IMR-90 (cell line): ENCODE data around the gene CHST2. TPM values are rescaled to one million over a fixed set of nuclear protein-coding genes. Genes with fewer than 3 reads are reported as not detected.

Source experiments
- ATAC-seq: fragments of 200-7000 bp; cut with Tn5 transposase; 2 replicates; pipeline ENCODE4 v1.9.1; 2020; ENCODE audit warnings: low read depth, mild to moderate bottlenecking, moderate library complexity
- BruUV-seq: library from RNA; stranded (reverse); fragments of 400-500 nt; replicated peaks from 2 replicates; lab custom pipeline; 2021; lab: Mats Ljungman, UMichigan
- CTCF ChIA-PET: fragments of 300-600 bp; formaldehyde crosslinking; extraction: SDS; loops from one replicate; lab custom pipeline; 2021; ENCODE audit warnings: antibody characterized with exemption; lab: Yijun Ruan, JAX
- POLR2A ChIA-PET: fragments of 300-600 bp; sonication (Branson Sonifier 250); formaldehyde crosslinking; loops from one replicate; lab custom pipeline; 2022; ENCODE audit warnings: antibody characterized with exemption; ENCODE audit not compliant: unreplicated experiment; lab: Charles Lee
- DNase-seq: peaks from one replicate; pipeline ENCODE4 v3.0.0; 2013
- H2AFZ ChIP-seq: replicated peaks from 2 replicates; pipeline ENCODE3; 2013; ENCODE audit warnings: low read length, mild to moderate bottlenecking; ENCODE audit not compliant: poor library complexity
- H2AK5ac ChIP-seq: 2 replicates; pipeline ENCODE4 v1.6.1; 2013; ENCODE audit warnings: low read depth, low read length, inconsistent platforms
- H2AK9ac ChIP-seq: replicated peaks from 2 replicates; pipeline ENCODE3; 2013; ENCODE audit warnings: mild to moderate bottlenecking, low read depth, low read length, moderate library complexity; ENCODE audit not compliant: poor library complexity
- H2BK120ac ChIP-seq: 2 replicates; pipeline ENCODE4 v1.6.1; 2013; ENCODE audit warnings: low read depth, low read length, inconsistent platforms
- H2BK15ac ChIP-seq: 3 replicates; pipeline ENCODE4 v1.6.1; 2013; ENCODE audit warnings: low read depth, low read length, inconsistent platforms
- H2BK20ac ChIP-seq: 2 replicates; pipeline ENCODE4 v1.6.1; 2013; ENCODE audit warnings: low read depth, mild to moderate bottlenecking, inconsistent platforms, low read length, moderate library complexity
- H2BK5ac ChIP-seq: 2 replicates; pipeline ENCODE4 v1.6.1; 2013; ENCODE audit warnings: mild to moderate bottlenecking, low read depth, low read length, inconsistent platforms; ENCODE audit not compliant: poor library complexity, severe bottlenecking
- H3K14ac ChIP-seq: replicated peaks from 2 replicates; pipeline ENCODE4 v1.6.1; 2013; ENCODE audit warnings: low read depth, low read length, inconsistent platforms
- H3K18ac ChIP-seq: 2 replicates; pipeline ENCODE4 v1.6.1; 2013; ENCODE audit warnings: low read depth, low read length, control low read depth
- H3K23ac ChIP-seq: 2 replicates; pipeline ENCODE4 v1.6.1; 2013; ENCODE audit warnings: low read depth, low read length, inconsistent platforms
- H3K27ac ChIP-seq: 2 replicates; pipeline ENCODE4 v1.5.1; 2013; ENCODE audit warnings: mild to moderate bottlenecking, control low read depth, low read length; ENCODE audit not compliant: insufficient read depth
- H3K27me3 ChIP-seq: 2 replicates; pipeline ENCODE4 v1.6.1; 2013; ENCODE audit warnings: low read length; ENCODE audit not compliant: control insufficient read depth, insufficient read depth
- H3K36me3 ChIP-seq: 2 replicates; pipeline ENCODE4 v1.6.1; 2013; ENCODE audit warnings: low read length, mixed read lengths; ENCODE audit not compliant: control insufficient read depth, insufficient read depth
- H3K4ac ChIP-seq: 2 replicates; pipeline ENCODE4 v1.6.1; 2013; ENCODE audit warnings: low read depth, low read length, inconsistent platforms
- H3K4me1 ChIP-seq: 2 replicates; pipeline ENCODE4 v1.6.1; 2013; ENCODE audit warnings: low read length, mixed read lengths; ENCODE audit not compliant: control insufficient read depth, insufficient read depth
- H3K4me2 ChIP-seq: 2 replicates; pipeline ENCODE4 v1.6.1; 2013; ENCODE audit warnings: low read depth, mild to moderate bottlenecking, control low read depth, low read length, moderate library complexity
- H3K4me3 ChIP-seq: 2 replicates; pipeline ENCODE4 v1.5.1; 2013; ENCODE audit warnings: low read depth, mild to moderate bottlenecking, control low read depth, low read length, moderate library complexity; ENCODE audit not compliant: insufficient read depth
- H3K56ac ChIP-seq: 2 replicates; pipeline ENCODE4 v1.6.1; 2013; ENCODE audit warnings: low read length, inconsistent platforms; ENCODE audit not compliant: insufficient read depth; ENCODE audit errors: extremely low read depth
- H3K79me1 ChIP-seq, 2 experiments: 2 replicates each; pipeline ENCODE4 v1.6.1; 2013; ENCODE audit warnings: low read length in 2 of 2, inconsistent platforms in 1 of 2, low read depth in 1 of 2
- H3K9ac ChIP-seq: 2 replicates; pipeline ENCODE4 v1.6.1; 2013; ENCODE audit warnings: low read depth, low read length, control low read depth
- H3K9me1 ChIP-seq: 2 replicates; pipeline ENCODE4 v1.6.1; 2013; ENCODE audit warnings: low read length, inconsistent platforms; ENCODE audit not compliant: insufficient read depth
- H3K9me3 ChIP-seq: 2 replicates; pipeline ENCODE4 v1.6.1; 2013; ENCODE audit warnings: low read length; ENCODE audit not compliant: control insufficient read depth, insufficient read depth
- H4K20me1 ChIP-seq: 2 replicates; pipeline ENCODE4 v1.6.1; 2013; ENCODE audit warnings: low read length, inconsistent platforms; ENCODE audit not compliant: insufficient read depth
- H4K5ac ChIP-seq: 2 replicates; pipeline ENCODE4 v1.6.1; 2013; ENCODE audit warnings: mild to moderate bottlenecking, low read depth, low read length, control low read depth
- H4K8ac ChIP-seq, 2 experiments: 2 replicates each; pipeline ENCODE4 v1.6.1; 2013; ENCODE audit warnings: low read depth in 2 of 2, low read length in 2 of 2, control low read depth in 1 of 2, inconsistent platforms in 1 of 2
- H4K91ac ChIP-seq: 2 replicates; pipeline ENCODE4 v1.6.1; 2013; ENCODE audit warnings: low read depth, low read length, inconsistent platforms; ENCODE audit not compliant: insufficient read depth
- BHLHE40 ChIP-seq: fragments of 150-350 bp; IDR thresholded peaks from 2 replicates; pipeline ENCODE4 v1.6.1; 2016; ENCODE audit warnings: mild to moderate bottlenecking, low read depth, low read length
- CEBPB ChIP-seq: IDR thresholded peaks from 2 replicates; pipeline ENCODE4 v1.6.1; 2012; ENCODE audit warnings: low read depth, low read length, improper control_type of control experiment
- CHD1 ChIP-seq: IDR thresholded peaks from 2 replicates; pipeline ENCODE4 v1.6.1; 2012; ENCODE audit warnings: low read depth, low read length, improper control_type of control experiment
- CTCF ChIP-seq: conservative IDR thresholded peaks from 2 replicates; pipeline ENCODE4 v1.5.1; 2012; ENCODE audit warnings: mild to moderate bottlenecking, low read depth, low read length, improper control_type of control experiment
- MAFK ChIP-seq: IDR thresholded peaks from 2 replicates; pipeline ENCODE4 v1.6.1; 2012; ENCODE audit warnings: low read depth, low read length, improper control_type of control experiment
- MAZ ChIP-seq: IDR thresholded peaks from 2 replicates; pipeline ENCODE4 v1.6.1; 2012; ENCODE audit warnings: low read depth, mild to moderate bottlenecking, low read length, improper control_type of control experiment, moderate library complexity, borderline replicate concordance
- MXI1 ChIP-seq: IDR thresholded peaks from 2 replicates; pipeline ENCODE4 v1.6.1; 2012; ENCODE audit warnings: low read depth, mild to moderate bottlenecking, low read length, moderate library complexity, borderline replicate concordance
- NFE2L2 ChIP-seq: fragments of 150-350 bp; IDR thresholded peaks from 2 replicates; pipeline ENCODE4 v1.6.1; 2016; ENCODE audit warnings: low read depth, mild to moderate bottlenecking, low read length
- POLR2A ChIP-seq: IDR thresholded peaks from 2 replicates; pipeline ENCODE4 v1.6.1; 2012; ENCODE audit warnings: mild to moderate bottlenecking, low read depth, low read length
- SMC3 ChIP-seq: fragments of 150-350 bp; IDR thresholded peaks from 2 replicates; pipeline ENCODE4 v1.6.1; 2016; ENCODE audit warnings: low read depth, mild to moderate bottlenecking, antibody characterized with exemption, low read length, moderate library complexity
- WGBS, 2 experiments: methylation state at CpG; one replicate each; pipeline versions ENCODE4 v1.1.5 to v1.1.7; 2013; ENCODE audit warnings: missing lambda C conversion rate in 2 of 2; ENCODE audit not compliant: insufficient read length in 1 of 2; ENCODE audit errors: extremely low coverage in 2 of 2; 5-methylcytosine and 5-hydroxymethylcytosine counted together
- dilution Hi-C: fragments of 300-500 bp; cut with HindIII; formaldehyde crosslinking; loops from one replicate; pipeline ENCODE4 v1.14.3; 2018; ENCODE audit warnings: low sequenced_read_pairs; ENCODE audit not compliant: unreplicated experiment
- in situ Hi-C: fragments of 300-500 bp; cut with MboI; formaldehyde crosslinking; loops from 3 replicates; pipeline ENCODE4 v1.14.3; 2019; ENCODE audit warnings: low sequenced_read_pairs, inconsistent platforms, mixed read lengths
- intact Hi-C: fragments of 100-400 bp; cut with micrococcal nuclease; formaldehyde crosslinking; loops from 2 replicates; pipeline ENCODE4 v1.10.0; 2022
- polyA plus RNA-seq, 3 experiments: library from polyadenylated mRNA; depleted of rRNA; stranded (reverse); fragments of >200 nt; gene quantifications; 2 replicates each; pipeline ENCODE4 v1.2.3, GENCODE V29; 2012; ENCODE audit warnings: low replicate concordance in 1 of 3
- total RNA-seq: library from RNA; depleted of rRNA; stranded (reverse); fragments of >200 nt; gene quantifications from 2 replicates; pipeline ENCODE4 v1.2.3, GENCODE V29; 2012

The CHST2 gene
- total and polyA plus RNA-seq, 2 of the 4 experiments (the other 2 are of a cell fraction), result 0.90 to 1.4 TPM

GRCh38 chr3:143103652-143104051, 15.9 kb upstream of the CHST2 start:
- POLR2A ChIA-PET, result no interaction called here
- peaks cover 9% of the 10 kb centered on the region for H3K27me3 ChIP-seq
- ATAC-seq, result no peak

More at GRCh38 chr3:143103652-143104051, 15.9 kb upstream of the CHST2 start:
- in situ Hi-C loops, result loop anchor here (10.0 kb wide), 1 partner anchor 551 kb away; no protein-coding TSS in a partner anchor
- BruUV-seq, result no TSS peak
- TF ChIP-seq CEBPB (no peak), NFE2L2 (no peak), CHD1 (no peak), MAZ (no peak), POLR2A (no peak), MAFK (no peak), CTCF (no peak), SMC3 (no peak), BHLHE40 (no peak), MXI1 (no peak)
- DNase-seq, result no peak
- Histone ChIP-seq H2BK20ac (no peak overlapping the region), H3K4me1 (no peaks in the 10 kb centered on the region), H3K14ac (no peak overlapping the region), H4K5ac (no peak overlapping the region), H2AK9ac (no peak overlapping the region), H4K91ac (no peak overlapping the region), H2BK15ac (no peak overlapping the region), H3K4ac (no peak overlapping the region), H3K79me1 (no peaks in the 10 kb centered on the region), H3K9me3 (peaks cover 5% of the 10 kb centered on the region), H2AFZ (no peak overlapping the region), H3K9ac (no peak overlapping the region), H2BK5ac (no peak overlapping the region), H3K4me3 (no peak overlapping the region), H2BK120ac (no peak overlapping the region), H3K56ac (no peak overlapping the region), H3K4me2 (no peak overlapping the region), H4K20me1 (no peaks in the 10 kb centered on the region), H3K36me3 (no peaks in the 10 kb centered on the region), H4K8ac (no peak overlapping the region), H3K27ac (no peak overlapping the region), H2AK5ac (no peak overlapping the region), H3K18ac (no peak overlapping the region), H3K23ac (no peak overlapping the region), H3K9me1 (no peaks in the 10 kb centered on the region)
- dilution Hi-C loops, result no loop called here
- 79% methylated on average over 2 of the region's 2 CpGs; no CpG with 5 or more reads in 1 of the 2 experiments for WGBS, 2 experiments
- intact Hi-C loops, result no loop called here
- CTCF ChIA-PET, result no interaction called here
